Stimulated activated CD8-positive, alpha-beta memory T cell treated with anti-CD3 and anti-CD28 coated beads, Interleukin-12 subunit alpha, Interleukin-12 subunit beta, amount 100 ng/mL, for 4 hours (primary cell): Measurements from ENCODE around the gene CD27.
A peak's percentile ranks its signal among the peaks of the same experiment; 100 is the strongest.
"Not testable (repeated sequence)": the region's sequence is repeated elsewhere in the genome, so short reads cannot be mapped to it uniquely, and the experiment has no call there.

Source experiments
- DNase-seq: peaks from one replicate; pipeline ENCODE4 v3.0.0-alpha.2; 2020; ENCODE audit warnings: low read depth

The CD27 gene

DNA sequence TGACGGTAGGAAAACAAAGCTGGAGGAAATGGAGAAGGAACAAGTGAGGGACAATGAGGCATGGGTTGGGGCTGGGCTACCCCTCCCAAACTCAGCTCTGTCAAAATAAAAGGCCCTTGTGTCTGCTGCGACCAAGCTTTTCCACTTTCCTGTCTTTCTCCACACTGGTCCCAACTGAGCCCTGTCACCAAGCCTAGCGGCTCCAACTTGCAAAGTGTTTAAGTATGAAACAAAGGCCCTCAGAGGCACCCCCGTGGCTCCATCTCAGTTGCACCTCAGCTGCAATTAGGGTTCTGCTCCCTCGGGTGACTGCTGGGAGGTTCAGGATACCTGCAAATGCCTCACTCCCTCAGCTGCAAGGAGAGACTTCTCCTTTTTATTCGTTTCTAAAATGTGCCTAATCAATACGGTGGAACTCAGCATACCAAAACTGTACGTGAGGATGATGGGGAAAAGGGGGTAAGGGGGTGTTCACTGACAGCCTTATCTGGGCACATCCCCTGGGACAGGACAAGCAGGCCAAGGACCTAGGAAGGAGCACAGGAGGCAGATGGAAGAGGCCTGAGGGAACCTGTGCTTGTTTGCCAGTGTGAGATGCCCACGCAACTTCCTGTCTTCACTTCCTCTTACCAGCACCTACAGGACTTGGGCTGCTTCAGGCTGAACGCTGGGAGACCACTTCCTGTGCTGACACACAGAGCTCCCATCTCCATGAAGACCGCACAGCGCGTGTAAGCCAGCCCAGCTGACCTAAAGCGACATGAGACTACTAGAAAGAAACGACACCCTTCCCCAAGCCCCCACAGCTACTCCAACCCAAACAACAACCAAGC, 16.9 kb downstream of the CD27 start:
- DNase-seq = peak; percentile 64

GRCh38 chr12:6462234-6462995, 17.7 kb downstream of the CD27 start:
- no peak for DNase-seq

GRCh38 chr12:6463216-6463615, 18.5 kb downstream of the CD27 start:
- DNase-seq = no peak

DNA sequence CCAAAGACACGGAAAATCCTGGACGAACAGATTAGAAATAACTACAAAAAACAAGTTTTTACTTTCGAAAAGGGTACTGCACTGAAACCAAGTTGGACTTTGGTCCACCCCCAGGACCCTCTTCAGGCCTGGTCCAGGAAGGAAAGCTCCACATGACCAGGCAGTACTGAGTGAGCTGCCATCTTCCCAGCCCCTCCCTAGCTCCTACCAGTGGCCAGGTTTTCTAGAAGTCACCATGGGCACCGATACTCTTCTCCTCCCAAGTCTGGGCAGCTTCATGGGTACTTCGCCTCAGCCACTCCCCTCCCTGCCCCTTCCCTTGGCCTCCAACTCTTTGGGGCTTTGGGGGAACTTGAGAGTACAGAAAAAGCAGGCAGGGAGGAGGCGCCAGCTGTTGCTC, 19.1 kb downstream of the CD27 start:
- DNase-seq = no peak

GRCh38 chr12:6464531-6464930, 19.8 kb downstream of the CD27 start:
- DNase-seq = no peak

DNA sequence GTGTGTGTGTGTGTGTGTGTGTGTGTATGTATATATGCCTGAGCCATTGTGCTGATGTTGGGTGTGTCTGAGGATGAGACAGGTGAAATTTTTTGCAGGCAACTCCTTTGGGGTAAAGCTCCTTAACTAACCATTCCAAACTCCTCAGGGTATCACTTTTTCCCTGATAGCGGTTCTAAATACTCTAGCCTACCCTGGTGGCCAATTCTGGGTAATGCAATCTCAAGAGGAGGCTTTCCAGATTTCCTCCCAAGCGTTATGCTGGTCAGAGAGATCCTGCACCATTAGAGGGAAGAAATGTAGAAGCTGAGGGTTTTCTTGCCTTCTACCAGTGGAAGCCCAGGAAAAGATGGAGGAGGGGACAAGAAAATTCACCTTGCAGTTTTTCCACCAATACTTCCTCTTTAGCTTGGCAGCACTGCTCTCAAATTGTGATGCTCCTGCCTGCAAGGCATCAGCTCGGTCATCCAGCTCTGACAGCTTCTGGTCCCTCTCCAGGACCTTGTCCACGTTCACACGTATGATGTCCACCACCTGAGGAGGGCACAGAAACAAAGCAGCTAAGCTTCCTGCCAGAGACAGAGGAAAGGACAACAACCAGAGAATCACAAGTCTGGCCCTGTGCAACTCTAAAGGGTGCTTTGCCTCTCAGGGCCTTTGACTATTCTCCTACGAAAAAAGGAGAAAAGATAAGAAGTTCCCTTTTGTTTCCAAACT, 20.9 kb downstream of the CD27 start:
- no peak for DNase-seq

- DNase-seq = no peak
These were observed 21.4 kb downstream of the CD27 start for GRCh38 chr12:6466184-6466573.

GRCh38 chr12:6466751-6467150, 22.0 kb downstream of the CD27 start:
- not testable (repeated sequence) for DNase-seq

DNA sequence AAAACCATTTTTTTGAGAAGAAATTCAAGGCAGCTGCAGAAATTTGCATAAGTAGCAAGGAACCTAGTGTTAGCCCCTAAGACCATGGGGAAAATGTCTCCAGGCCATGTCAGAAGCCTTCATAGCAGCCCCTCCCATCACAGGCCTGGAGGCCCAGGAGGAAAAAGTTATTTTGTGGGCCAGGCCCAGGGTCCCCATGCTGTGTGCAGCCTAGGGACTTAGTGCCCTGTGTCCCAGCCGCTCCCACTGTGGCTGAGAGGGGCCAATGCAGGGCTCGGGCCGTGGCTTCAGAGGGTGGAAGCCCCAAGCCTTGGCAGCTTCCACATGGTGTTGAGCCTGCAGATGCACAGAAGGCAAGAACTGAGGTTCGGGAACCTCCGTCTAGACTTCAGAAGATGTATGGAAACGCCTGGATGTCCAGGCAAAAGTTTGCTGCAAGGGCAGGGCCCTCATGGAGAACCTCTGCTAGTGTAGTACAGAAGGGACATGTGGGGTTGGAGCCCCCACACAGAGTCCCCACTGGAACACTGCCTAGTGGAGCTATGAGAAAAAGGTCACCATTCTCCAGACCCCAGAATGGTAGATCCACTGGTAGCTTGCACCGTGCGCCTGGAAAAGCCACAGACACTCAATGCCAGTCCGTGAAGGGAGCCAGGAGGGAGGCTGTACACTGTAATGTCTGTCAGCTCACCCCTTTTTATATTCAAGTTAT, 23.0 kb downstream of the CD27 start:
- DNase-seq = not testable (repeated sequence)

- DNase-seq = no peak
These were observed 23.5 kb downstream of the CD27 start for GRCh38 chr12:6468283-6468575.

GRCh38 chr12:6469092-6469491, 24.3 kb downstream of the CD27 start:
- no peak for DNase-seq

- no peak for DNase-seq
These were observed 25.0 kb downstream of the CD27 start for GRCh38 chr12:6469609-6470374.

GRCh38 chr12:6470375-6471163, 25.8 kb downstream of the CD27 start, which contains the start of gene VAMP1:
Gene VAMP1 (minus strand): TSS chr12:6470677. CDS start chr12:6470531, 146 bp downstream.
- peak; percentile 92 for DNase-seq

GRCh38 chr12:6471989-6472360, 27.2 kb downstream of the CD27 start:
- DNase-seq = no peak

DNA sequence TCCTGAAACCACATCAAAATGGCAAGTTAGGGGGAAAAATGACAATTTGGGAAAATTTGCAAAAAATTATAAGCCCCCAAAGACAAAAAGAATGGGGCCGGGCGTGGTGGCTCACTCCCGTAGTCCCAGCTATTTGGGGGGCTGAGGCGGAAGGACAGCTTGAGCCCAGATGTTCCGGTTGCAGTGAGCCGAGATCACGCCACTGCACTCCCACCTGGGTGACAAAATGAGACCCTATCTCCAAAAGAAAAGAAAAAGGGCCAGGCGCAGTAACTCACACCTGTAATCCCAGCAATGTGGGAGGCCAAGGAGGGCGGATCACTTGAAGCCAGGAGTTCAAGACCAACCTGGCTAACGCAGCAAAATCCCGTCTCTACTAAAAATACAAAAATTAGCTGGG, 27.7 kb downstream of the CD27 start:
- DNase-seq = no peak

GRCh38 chr12:6475233-6475975, 30.6 kb downstream of the CD27 start:
- not testable (repeated sequence) for DNase-seq

DNA sequence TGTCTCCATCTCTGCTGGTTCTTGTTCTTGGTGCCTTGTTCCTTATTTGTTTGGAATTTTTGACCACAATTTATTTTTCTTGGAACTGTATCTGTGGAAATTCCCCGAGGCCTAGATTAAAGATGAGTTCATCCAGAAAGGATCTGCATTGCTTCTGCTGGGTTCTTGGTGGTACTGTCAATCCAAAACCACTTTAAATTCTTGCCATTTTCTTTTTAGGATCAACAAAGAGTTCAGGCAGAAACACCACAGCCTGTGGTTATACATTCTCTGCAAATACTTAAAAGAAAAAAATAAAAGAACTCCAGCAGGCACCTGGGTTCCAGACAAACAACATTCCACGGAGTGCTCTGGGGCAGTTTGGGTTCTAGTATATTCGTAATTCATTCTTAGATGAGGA, 31.7 kb downstream of the CD27 start:
- no peak for DNase-seq

DNA sequence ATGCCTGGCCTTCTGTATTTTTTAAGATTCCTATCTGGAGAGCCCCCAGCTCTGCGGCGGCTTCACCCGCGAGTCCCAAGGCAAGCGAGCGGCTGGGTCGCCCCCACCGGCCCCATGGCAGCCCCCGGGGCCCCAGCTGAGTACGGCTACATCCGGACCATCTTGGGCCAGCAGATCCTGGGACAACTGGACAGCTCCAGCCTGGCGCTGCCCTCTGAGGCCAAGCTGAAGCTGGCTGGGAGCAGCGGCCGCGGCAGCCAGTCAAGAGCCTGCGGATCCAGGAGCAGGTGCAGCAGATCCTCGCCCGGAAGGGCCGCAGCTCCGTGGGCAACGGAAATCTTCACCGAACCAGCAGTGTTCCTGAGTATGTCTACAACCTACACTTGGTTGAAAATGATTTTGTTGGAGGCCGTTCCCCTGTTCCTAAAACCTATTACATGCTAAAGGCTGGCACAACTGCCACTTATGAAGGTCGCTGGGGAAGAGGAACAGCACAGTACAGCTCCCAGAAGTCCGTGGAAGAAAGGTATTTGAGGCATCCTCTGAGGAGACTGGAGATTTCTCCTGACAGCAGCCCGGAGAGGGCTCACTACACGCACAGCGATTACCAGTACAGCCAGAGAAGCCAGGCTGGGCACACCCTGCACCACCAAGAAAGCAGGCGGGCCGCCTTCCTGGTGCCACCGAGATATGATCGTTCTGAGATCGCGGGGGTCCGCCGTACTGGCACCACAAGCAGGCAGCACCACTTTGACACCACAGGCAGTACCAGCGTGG, 33.0 kb downstream of the CD27 start:
- DNase-seq = not testable (repeated sequence)

- no peak for DNase-seq
These were observed 33.7 kb downstream of the CD27 start for GRCh38 chr12:6478416-6478815.
